NCI-H2107 (cell line): ENCODE results near the gene SLC22A4.
A peak's percentile ranks its signal among the peaks of the same experiment; 100 is the strongest.

ENCODE experiments used
- DNase-seq: peaks from one replicate; lab custom pipeline; 2025; lab: John Stamatoyannopoulos, UW

The SLC22A4 gene

DNA sequence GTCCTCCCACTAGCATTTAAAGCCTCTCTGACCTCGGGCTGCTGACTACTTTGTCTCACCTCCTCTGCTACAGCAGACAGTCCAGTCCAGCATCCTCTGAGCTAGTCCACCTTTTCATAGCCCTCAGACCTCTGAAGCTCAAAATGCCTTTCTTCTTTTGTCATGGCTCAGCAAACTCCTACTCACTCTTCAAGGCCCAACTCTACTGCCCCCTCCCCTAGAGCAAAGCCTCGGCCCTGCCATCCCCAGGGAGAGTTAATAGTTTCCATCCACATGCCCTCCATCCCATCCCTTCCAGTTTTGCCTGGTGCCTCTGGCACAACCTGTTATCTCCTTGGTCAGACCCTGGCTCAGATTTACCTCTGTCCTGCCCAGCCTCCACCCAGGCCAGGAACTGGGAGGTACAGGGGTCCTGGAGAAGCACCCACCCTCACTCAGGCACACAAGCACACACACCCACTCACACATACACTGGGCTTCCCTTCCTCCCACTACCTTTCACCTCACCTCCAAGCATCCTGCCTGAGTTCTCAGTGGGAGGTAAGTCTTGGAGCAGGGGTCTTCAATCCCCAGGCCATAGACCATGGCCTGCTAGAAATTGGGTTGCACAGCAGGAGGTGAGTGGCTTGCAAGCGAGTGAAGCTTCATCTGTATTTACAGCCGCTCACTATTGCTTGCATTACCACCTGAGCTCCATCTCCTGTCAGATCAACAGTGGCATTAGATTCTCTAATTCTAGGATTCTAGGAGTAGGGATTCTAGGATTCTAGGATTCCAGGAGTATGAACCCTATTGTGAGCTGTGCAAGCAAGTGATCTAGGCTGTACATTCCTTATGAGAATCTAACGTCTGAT lies 18.6 kb upstream of the SLC22A4 start:
- DNase-seq = no peak

DNA sequence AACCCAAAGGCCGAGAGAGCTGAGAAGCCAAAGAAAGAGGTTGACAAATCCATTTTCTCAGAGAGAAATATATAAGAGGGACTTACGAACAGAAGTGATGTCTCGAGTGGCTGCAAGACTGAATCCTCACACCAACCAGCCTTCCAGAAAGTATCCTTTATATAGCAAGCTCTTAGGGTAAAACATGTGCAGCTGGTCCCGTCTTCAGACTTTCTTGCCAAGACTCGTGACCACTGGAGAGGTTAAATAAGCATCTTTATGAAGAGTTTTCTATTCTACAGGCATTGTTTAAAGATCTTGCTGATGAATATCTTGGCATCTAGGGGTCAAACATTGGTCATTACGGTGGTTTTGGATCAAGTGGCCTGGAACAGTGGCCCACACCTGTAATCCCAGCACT lies 16.9 kb upstream of the SLC22A4 start:
- no peak for DNase-seq

DNA sequence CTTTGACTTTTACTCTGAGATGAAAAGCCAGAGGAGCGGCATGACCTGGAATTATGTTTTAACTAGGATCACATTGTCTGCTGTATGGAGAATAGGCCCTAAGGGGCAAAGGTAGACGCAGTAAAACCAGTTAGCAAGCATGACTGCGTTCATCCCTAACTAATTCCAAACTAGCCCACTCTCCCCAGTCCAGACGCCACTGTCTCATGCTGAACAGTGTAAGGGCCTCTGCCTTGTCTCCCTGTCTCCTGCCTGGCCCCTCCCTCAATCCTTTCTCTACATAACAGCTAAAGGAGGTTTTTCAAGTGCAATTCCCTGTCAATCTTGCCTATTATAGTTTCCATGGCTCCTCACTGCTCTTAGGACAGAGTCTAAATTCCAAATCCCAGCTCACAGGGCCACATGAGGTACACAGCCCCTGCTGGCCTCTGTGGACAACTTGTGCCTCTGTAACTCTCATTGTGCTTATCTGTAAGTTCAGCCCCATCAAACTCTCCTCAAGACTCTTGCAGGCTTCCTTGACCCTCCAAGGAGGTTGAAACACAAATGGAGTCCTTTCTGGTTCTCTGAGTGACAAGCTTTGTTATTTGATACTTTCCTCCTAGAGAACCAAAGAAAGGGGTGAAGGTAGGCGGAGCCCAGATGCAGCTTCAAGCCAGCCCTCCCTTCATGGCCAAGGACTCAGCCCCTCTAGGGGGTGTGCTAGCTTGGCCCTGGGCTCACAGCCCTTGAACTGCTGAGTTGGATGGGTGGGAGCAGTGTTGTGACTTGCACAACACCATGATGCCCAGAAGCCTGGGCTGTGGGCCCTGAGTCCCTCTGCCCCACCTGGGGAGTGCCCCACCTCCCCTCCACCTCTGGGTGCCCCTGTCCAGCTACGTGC lies 16.0 kb upstream of the SLC22A4 start:
- no peak for DNase-seq

DNA sequence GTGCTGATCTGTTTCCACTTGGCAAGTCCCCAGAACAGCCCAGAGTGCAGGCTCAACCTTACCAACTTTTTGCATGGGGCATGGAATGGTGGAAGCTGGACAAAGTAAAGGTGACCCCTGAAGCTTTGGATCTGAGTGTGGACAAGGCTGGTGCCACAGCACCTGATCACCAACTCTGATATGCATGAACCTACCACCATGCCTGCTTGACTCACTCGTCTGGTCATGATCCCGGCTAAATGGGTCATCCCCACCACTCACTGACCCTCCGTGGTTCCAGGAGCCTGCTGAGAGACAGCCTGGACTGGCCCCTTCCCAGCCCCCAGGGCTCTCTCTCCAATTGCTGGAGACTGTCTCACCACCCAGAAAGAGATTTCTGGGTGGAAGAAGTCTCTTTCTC lies 14.4 kb upstream of the SLC22A4 start:
- DNase-seq = no peak

DNA sequence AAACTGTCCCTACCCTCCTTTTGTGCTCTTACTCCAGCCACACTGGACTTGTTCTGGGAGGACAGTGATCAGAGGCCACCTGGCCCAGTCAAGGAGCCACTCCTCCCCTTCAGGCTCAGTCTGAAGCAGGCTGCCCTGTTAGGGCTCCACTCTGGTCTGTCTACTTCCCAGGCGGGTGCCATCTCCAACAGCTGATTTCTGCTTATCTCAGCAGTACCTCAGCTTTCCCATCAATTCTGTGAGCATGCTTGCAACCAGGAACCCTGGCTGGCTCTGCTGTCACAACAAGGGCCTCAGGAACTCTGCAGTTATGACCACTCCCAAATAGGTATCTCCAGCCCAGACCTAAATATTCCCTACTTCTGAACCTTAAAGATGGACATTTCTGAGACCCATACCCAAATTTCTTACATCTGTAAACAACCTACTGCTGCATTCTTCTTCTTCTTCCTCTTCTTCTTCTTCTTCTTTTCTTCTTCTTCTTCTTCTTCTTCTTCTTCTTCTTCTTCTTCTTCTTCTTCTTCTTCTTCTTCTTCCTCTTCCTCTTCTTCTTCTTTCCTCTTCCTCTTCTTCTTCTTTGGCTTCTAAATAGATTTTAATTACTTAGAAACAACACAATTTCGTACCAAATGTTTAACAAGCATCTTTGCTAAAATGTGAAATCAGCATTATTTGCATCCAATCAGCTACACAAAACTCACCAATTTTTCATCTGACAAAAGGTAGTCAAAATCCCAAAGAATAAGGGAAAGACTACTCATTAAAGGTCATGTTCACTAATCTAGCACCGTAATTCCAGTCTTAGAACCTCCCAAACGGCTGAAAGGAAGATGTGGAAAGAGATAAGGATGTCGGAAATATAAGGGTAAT lies 13.6 kb upstream of the SLC22A4 start:
- no peak for DNase-seq

DNA sequence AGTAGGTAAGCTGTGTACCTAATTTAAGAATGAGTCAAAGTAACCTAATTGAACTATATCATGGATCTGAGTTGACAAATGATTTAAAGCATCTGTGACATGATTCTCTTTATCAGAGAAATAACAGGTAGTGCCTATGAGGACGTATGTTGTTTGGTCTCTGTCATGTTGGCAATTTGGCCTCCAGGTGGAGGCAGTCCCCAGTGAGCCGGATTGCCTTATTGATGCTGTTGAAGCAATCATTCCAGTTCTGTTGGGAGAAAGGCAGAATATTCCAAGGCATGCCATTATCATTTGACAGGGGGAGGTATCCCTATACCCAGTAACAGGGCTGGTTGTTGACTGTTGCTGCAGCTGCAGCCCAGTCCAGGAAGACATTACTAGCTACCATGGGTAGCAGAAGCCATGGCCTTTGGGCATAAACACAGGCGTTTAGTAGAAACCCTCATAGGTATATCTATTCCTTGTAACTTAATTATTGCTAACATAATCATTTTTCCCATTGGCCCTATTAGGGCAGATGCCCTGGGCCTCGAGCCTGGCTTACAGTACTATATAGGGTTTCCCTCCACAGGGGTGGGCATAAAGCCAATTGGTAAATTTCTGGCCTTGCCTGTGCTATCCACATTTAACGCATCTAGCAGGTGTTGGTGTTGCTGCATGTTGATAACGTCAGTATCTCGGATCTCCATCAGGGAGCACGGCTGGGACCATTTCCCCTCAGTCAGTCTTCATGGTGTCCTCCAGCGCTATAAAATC lies 12.2 kb upstream of the SLC22A4 start:
- DNase-seq = no peak

DNA sequence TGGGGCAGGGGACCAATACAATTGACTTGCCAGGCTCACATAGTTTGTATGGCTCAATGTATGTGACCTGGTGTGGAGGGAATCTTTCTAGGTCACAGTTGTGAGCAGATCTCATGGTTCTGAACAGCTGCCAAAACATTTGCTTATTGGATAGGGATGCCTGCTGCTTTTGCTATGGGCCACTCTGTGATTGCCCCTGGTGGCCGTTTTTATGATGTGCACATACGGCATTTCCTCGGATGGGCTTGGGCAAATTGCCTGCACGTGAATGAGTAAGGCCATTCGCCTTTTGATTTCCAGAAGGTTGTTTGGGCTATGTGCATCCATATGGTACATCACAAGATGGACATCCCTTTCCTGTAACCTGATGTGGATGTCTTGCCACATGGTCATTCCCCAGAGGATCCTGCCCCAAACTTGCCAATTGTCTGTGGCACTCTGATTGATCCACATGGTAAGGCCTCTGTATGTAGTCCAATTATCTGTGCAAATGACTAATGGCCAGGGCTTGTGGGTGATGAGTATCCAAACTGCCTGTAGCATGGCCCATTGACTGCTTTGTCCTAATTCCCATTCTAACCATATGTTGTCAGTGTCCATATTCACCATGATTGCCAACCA lies 10.7 kb upstream of the SLC22A4 start:
- DNase-seq = no peak

DNA sequence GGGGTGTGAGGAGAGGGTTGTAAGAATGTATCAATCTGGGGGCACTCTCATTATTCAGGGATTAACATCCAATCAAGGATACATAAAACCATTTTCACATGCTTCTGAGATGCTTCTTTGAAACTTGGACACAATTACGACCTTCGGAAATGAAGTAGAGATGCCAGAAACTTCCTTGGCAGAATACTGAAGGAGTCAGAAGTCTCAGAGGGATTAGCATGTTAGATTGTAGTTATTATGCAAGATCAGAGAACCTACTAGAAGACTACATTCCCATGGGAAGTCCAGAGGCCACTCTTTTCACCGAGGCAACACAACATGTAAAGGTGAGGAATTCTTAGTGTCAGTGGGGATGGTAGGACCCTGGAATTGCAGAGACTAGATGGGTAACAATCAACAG lies 5.1 kb upstream of the SLC22A4 start:
- DNase-seq = no peak

DNA sequence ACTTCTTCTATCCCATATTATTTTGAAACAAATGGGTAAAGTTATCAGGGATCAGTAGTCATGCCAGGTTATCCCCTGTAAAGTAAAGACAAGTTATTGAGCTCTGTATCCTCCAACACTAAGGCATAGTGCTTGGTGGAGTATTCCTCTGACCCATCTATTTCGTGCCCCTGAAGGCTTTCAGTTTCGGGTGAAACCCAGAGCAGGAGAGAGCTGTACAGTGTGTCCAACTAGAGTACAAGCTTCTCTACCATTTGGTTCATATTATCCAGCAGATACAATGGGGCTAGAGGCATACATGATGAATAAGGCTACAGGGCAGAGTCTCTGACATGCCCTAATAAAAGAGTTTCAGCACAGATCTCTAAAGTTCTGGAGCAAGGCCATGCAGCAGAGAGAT lies 3.2 kb upstream of the SLC22A4 start:
- DNase-seq = no peak

DNA sequence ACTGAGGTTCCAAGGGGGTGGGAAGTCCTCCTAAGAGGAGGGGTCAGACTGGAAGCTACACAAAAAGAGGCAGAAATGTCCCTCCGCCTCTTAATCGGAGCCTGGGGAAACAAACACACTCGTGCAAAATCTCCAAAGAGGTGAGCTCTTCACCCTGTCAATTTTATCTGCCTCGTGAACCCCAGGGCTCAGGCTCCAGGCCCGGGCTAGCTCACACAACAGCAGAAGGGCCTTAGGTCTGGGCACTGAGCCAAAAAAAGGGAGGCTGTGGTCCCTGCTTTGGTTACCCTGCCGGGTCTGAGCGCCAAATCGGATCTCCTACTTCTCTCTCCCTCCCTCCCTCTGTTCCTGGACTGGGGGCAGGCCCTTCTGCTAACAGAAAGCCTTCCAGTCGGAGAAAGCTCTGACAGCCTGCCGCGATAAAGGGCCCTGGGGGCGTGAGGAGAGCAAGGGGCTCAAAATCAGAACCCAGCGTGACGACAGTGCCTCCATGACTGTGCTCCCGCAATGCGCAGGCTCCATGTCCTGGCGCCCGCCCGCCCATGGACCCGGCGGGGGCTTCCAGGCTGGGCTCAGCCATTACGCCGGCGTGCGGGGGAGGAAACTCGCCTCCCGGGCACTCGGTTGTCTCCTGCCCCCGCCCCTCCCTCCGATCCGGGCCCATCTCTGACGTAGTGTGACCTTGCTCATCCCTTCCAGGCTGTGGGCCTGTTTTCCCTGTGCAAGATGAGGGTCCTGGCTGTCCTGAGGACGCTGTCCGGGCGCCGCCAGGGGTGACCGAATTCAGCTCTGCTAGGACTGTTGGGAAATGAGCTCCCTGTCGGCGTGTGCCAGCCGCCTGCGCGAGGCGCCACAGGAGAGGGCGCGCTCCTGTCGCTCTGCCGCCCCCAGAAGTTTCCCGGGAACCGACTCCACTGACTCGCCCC lies 865 bp upstream of the SLC22A4 start:
- peak; percentile 58 for DNase-seq

DNA sequence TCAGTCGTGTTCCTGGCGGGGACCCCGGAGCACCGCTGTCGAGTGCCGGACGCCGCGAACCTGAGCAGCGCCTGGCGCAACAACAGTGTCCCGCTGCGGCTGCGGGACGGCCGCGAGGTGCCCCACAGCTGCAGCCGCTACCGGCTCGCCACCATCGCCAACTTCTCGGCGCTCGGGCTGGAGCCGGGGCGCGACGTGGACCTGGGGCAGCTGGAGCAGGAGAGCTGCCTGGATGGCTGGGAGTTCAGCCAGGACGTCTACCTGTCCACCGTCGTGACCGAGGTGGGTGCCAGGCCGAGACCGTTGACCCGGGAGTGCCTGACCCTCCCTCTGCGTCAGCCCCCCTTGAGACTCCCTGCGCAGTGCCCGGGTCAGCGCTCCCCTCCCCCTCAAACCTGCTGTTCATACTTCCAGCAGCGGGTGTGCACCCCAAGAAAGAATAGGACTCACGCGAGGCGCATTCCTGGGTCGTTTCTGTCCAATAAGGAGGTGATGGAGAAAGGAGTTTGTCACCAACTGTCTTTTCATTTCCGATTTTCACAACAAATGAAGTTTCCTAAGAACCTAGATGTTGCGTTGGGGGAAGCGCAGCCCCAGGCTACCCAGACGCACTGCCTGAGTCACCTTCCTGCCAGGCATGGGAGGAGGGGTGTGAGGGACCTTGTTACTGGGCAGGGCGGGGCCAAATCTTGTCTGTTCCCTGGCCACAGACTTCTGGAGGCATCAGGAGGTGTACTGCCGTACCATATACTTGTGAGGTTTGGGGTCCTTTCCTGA lies 722 bp downstream of the SLC22A4 start:
- DNase-seq = no peak

DNA sequence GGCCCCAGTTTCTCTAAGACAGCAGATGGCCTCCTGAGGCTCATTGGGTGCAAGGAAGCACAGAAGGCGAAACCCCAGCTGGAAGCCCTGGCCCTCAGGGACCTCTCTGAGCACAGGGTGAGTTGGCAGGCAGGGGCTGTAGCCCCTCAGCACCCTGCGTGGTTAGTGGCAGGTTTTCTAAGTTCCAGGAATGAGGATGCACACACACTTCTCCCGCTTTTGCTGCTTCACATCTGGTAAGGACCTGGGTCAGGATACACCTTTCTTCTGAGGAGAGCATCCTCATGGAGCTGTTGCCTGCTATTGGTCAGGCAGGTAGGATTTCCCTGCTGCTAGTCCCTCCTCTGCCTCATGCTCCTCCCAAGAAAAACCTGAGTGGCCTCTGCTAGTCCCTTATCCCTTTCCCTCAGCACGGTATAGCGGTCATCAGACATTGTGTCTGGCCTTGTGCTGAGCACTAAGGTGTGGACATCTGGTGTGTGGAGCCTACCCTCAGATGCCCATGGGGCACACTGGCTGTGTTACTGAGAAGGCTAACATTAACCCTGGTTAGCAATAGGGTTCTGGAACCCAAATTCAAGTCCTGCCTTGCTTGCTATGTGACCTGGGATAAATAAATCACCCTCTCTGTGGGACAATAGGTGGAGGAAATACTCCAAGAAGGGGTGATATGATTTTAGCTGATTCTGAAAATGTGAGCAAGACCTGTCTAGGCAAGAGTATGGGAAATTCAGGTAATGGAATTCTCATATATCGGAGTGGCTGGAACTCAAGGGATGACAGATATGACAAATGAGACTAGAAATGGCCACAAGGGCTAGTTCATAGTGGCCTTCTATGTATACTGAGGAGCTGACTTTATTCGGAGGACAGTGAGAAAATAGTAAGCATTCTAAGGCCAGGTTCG lies 1.6 kb downstream of the SLC22A4 start:
- no peak for DNase-seq

DNA sequence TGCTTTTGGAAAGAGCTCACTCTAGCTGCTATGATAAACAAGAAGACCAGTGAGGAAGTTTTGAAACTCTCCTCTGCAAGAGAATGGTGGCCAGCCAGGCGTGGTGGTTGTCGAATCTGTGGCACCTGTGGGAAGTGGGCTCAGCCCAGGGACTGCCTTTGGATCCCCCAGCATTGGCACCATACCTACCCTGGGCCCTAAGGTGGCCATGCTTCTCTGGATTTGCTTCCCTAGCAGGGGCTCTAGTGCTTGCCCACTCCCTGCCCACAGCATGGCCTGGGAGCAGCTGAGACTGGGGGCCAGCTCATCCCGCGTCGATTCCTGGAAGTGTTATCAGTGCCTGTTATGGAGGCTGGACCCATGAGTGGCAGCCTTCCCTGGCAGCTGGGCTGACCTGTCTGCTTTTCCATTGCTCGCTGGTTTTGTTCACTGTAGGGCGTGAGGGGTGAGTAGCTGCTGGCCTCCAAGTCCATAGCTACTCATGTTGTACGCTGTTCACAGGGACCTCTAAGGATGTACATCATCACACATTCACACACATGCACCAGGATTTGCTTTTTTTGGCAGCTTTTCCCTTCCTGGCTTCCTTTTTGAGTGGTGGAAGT lies 2.3 kb downstream of the SLC22A4 start:
- no peak for DNase-seq

DNA sequence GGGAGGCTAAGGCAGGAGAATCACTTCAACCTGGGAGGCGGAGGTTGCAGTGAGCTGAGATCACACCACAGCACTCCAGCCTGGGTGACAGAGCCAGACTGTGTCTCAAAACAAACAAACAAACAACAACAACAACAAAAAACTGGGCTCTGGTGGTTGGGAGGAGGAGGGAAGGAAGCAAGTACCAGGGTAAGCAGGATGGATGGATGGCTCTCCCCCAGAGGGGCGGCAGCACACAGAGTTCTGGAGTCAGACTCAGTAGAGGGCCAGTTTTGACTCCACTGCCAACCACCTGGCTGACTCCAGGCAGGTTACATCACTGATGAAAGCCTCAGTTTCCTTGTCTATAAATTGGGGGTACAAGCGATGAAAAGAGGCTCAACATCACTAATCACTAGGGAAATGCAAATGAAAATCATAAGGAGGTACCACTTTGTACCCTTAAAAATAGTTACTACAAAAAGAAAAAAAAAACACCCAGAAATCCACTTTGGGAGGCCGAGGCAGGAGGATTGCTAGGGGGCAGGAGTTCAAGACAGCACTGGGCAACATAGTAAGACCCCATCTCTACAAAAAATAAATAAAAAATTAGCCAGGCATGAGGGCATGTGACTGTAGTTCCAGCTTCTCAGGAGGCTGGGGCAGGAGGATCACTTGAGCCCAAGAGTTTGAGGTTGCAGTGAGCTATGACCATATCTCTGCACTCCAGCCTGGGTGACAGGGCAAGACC lies 3.2 kb downstream of the SLC22A4 start:
- DNase-seq = no peak

DNA sequence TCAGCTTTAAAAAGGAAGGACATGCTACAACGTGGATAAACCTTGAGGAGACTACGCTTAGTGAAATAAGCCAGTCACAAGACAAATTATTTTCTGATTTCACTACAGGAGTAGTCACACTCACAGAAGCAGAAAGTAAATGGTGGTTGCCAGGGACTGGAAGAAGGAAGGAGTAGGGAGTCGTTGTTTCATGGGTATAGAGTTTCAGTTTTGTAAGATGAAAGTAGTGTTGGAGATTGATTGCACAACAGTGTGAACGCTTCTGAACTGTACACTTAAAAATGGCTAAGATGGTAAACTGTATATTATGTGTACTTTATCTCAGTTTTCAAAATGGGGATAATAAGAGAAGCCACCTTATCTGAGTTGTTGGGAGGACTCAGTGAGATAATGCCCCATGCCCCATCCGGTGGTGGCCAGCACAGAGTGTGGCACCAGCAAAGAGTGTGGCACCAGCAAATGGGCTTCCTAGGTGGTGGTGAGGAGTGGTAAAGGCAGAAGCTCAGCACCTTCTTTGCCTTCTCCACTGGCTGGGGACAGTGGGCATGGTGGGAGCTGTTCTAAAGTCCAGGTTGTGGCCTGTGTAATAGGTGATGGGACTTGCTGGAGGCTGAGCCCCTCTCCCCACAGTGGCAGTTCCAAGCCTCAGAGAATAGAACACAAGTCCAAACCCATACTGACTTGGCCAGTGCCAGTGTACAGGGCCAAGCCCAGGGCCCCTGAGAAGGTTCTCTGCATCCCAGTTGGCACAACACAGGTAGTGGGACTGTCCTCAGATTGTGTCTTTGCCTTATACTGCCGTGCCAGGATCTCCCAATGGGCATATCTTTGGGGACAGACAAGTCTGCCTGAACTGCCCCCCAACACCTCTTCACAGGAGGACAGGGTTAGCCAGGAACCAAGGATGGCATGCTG lies 4.4 kb downstream of the SLC22A4 start:
- DNase-seq = no peak

DNA sequence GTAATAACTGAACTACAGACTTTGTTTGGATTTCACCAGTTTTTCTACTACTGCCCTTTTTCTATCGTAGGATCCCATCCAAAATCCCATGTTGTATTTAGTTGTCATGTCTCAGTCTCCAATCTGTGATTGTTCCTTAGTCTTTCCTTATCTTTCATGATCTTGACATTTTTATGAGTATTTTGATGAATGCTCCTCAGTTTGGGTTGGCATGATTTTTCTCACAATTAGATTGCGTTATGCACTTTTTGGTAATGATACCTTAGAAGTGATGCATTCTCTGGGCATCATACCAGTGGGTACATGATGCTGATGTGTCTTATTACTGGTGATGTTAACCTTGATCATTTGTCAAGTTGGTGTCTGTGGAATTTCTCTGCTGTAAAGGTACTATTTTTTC lies 5.7 kb downstream of the SLC22A4 start:
- no peak for DNase-seq
